ENCODE measurements around the gene ASB15.
"Not testable (repeated sequence)": the region's sequence is repeated elsewhere in the genome, so short reads cannot be mapped to it uniquely, and the experiment has no call there.

Gene ASB15

GRCh38 chr7:123601530-123601929 is at the start of gene ASB15:
Gene ASB15, plus strand, starts transcription at chr7:123601821. Its CDS starts 12,682 bp downstream, at chr7:123614503.
- DNase-seq (ENCODE audit: low read depth): no peak

GRCh38 chr7:123552134-123552533 is 49.5 kb upstream of the ASB15 start:
- not testable (repeated sequence) for DNase-seq (ENCODE audit: low read depth)

GRCh38 chr7:123552641-123553040 is 49.0 kb upstream of the ASB15 start:
- DNase-seq (ENCODE audit: low read depth): no peak

GRCh38 chr7:123553159-123553558 is 48.5 kb upstream of the ASB15 start:
- DNase-seq (ENCODE audit: low read depth): no peak

DNA sequence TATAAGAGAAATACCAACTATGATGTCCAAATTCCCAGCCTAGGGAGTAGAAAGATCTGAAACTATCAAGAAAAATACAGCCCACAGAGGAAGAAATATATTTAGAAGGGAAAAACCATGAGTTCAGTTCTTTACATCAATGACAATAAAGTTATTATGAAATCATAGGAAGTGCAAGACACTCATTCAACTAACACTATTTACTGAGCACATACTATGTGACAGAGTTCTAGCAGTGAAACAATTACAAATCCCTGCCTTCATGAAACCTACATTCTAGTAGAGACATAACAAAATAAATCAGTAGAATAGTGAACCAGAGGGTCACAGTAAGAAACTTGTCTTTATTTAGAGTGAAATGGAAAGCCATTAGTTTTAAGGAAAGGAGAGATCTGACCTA is 46.1 kb upstream of the ASB15 start:
- no peak for DNase-seq (ENCODE audit: low read depth)

- no peak for DNase-seq (ENCODE audit: low read depth)
Observed at GRCh38 chr7:123557016-123557397, 44.6 kb upstream of the ASB15 start.

DNA sequence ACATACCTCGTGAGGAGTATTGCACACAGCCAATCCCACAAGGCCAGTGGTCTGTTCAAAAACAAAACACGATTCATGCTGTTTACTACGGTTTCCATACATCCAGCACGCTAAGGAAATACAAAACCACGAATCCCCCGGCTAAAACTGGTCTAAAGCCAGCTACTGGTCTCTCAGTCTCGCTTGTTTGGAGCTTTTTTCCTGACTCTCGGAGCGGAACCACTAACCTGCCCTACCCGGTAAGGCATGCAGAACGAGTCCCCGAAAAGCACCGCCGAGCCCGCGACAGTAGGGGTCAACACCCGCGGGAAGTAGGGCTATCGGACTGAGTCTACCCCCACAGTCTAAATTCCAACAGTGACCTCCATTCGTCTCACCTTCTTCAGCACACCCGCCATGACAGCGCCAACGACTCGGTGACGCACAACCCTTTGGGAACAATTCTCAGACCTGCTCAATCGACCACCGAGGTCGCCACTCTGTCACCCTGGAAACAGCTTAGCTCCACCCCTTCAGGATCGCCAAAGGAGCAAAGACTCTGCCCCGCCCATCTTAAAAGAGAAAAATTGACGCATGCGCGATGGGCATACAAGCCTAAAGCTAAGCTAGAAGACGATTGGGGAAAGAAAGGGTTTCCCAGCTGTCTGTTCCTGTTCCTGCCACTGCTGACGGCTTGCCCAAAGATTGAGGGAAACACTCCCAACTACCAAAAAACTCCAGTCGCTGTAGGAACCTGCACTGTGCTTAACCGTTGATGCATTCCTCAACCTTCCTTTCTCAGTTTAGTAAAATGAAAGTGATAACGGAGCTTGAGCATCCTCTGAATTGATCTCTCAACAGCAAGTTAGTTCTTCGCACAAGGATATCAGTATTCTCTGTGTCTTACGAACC is 44.0 kb upstream of the ASB15 start, which contains the start of gene NDUFA5:
Gene NDUFA5, minus strand, starts transcription at position 421 of the 891 bp plus-strand sequence. Its CDS starts 23 bp downstream, at position 398.
- DNase-seq (ENCODE audit: low read depth): peak; percentile 99

DNA sequence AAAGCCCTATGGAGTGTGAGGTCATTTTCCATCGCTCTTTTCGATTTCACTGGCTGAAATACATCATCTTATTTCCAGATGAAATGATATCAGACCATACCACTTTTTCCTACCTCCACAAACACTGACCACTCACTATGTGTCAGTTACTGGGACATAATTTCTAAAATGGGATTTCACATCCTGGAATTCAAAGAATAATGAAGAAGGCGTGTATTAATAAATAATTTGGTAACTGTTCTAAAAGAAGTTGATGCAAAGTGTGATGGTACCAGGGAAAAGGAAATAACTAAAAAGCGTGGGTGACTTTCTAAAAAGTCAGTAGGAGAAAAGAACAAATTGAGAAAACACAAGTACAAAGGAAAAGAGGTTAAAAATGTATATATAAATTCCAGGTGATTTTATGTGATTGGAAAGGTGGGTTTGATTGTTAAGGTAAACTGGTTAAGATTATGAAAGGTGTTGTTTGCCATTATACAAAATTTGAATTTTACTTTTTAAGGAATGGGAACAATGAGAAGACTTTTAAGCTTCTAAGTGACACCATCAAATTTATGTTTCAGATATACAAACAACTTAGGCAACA is 43.2 kb upstream of the ASB15 start:
- no peak for DNase-seq (ENCODE audit: low read depth)

DNA sequence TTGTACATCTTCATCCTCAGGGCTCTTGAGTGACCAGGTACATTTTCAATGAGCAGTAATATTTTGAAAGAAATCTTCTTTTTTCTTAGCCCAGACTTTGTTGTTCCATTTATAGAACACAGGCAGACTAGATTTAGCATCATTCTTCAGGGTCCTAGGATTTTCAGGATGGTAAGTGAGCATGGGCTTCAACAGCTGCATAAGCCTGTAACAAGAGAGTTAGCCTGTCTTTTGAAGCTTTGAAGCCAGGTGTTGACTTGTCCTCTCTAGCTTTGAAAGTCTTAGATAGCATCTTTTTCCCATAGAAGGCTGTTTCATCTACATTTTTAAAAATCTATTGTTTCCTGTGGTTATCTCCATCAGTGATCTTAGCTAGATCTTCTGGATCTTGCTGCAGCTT is 39.5 kb upstream of the ASB15 start:
- no peak for DNase-seq (ENCODE audit: low read depth)

GRCh38 chr7:123569352-123570010 is 32.1 kb upstream of the ASB15 start:
- no peak for DNase-seq (ENCODE audit: low read depth)

DNA sequence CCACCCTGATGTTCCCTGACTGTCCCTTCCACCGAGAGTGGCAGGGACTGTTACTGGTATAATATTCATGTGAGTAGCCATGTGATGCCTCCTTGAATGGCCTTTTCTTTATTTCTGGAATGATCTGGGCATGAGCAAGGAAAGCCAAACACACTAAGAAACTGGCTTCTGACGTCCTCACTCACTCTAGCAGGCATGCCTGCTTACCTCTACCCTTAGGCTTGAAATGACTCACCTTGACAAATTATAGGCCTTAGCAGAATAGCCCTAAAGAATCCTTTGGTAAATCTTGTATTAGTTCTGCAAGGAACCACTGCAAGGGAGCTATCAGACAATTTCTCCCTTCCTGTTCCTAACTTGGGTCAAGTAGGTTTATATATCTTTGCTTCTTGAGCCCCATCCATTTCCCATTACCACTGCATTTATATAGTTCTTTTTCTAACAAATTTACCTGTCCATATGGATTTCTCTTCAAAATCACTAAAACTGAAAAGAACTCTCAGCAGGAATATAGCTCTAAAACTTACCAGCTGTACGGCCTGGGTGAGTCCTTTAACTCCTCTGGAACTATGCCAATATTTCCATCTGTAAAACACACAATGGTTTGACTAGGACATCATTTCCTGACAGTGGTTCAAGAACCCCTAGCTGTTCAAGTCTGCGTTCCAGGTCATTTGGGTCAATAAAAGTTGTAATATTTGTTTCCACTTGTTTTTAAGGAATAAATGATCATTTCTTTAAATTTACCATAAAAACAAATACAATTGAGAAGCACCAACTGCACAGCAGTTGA is 31.0 kb upstream of the ASB15 start:
- DNase-seq (ENCODE audit: low read depth): no peak

DNA sequence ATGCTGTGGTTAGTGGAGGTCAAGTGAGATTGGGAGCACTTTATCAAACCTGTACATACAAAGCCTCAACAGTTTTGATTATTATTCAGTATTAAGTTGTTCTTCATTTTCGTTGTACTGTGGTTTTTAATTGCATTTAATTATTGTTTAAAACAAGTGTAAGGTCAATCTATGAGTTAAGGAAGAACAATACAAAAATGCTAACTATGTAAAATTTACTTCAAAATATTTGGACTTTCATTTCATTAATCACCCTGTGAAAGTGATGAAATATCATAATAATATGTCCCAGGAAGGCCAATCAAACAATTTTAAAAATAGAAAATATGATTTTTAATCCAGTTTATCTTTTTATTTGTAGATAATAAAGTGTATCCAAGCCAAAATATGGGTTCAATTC is 30.4 kb upstream of the ASB15 start:
- DNase-seq (ENCODE audit: low read depth): no peak

DNA sequence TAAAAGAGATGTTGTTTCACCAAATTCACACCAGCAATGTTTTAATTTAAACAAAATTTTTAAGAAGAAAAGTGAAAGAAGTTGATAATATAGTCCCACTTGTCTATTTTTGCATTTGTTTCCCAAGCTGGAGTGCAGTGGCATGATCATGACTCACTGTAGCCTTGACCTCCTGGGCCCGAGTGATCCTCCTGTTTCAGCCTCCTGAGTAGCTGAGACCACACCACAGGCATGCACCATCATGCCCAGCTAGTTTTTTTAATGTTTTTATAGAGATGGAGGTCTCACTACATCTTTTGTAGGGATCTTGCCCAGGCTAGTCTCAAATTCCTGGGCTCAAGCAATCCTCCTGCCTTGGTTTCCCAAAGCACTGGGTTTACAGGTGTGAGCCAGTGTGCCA is 29.9 kb upstream of the ASB15 start:
- peak; percentile 2 for DNase-seq (ENCODE audit: low read depth)

- no peak for DNase-seq (ENCODE audit: low read depth)
Observed at GRCh38 chr7:123573341-123573740, 28.3 kb upstream of the ASB15 start.

GRCh38 chr7:123573896-123574467 is 27.6 kb upstream of the ASB15 start:
- DNase-seq (ENCODE audit: low read depth): no peak

DNA sequence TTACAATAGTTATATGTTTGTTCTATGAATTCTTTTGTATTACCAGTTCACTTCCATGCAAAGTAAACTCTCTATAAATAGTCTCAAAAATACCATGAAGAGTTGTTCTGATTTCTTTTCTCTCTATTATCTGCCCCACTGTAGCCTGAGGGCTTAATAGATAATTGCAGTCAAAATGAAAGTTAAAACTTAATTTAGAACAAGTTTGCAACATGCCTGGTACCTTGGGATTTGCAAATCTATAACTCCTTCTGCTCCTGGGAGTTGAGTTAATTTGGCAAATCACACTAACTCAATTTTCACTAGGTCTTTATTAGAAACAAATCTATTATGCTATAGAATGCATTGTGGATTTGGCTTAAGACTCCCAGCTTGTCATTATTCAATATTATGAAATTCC is 22.2 kb upstream of the ASB15 start:
- DNase-seq (ENCODE audit: low read depth): no peak

- DNase-seq (ENCODE audit: low read depth): peak; percentile 21
Observed at GRCh38 chr7:123580406-123581161, 21.0 kb upstream of the ASB15 start.

GRCh38 chr7:123581162-123581459 is 20.5 kb upstream of the ASB15 start:
- DNase-seq (ENCODE audit: low read depth): no peak

GRCh38 chr7:123583821-123584220 is 17.8 kb upstream of the ASB15 start:
- DNase-seq (ENCODE audit: low read depth): no peak

GRCh38 chr7:123588376-123588775 is 13.2 kb upstream of the ASB15 start:
- DNase-seq (ENCODE audit: low read depth): no peak

DNA sequence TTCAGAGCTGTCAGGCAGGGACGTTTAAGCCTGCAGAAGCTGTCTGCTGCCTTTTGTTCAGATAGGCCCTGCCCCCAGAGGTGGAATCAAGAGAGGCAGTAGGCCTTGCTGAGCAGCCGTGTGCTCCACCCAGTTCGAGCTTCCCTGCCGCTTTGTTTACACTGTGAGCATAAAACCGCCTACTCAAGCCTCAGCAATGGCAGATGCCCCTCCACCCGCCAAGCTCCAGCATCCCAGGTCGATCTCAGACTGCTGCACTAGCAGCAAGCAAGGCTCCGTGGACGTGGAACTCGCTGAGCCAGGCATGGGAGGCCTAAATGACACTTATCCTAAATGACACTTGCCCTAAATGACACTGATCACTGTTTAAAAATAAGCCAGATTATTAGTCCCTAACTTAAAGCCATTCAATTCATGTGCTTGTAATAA is 6.8 kb upstream of the ASB15 start:
- no peak for DNase-seq (ENCODE audit: low read depth)
